HL-60 (cell line): ENCODE results near the gene PITPNM3.

ENCODE experiments used
- CTCF ChIP-seq: IDR thresholded peaks from one replicate; pipeline ENCODE4 v1.5.1; 2011; ENCODE audit warnings: low read length, control low read depth, inconsistent platforms; ENCODE audit not compliant: insufficient read depth
- GABPA ChIP-seq: IDR thresholded peaks from 2 replicates; pipeline ENCODE4 v1.6.1; 2012; ENCODE audit warnings: low read depth
- POLR2AphosphoS5 ChIP-seq: IDR thresholded peaks from 2 replicates; pipeline ENCODE4 v1.6.1; 2012; ENCODE audit warnings: low read depth
- REST ChIP-seq: IDR thresholded peaks from 2 replicates; pipeline ENCODE4 v1.6.1; 2012; ENCODE audit warnings: low read depth; ENCODE audit not compliant: insufficient replicate concordance

- no peak for TF ChIP-seq CTCF
- no peak for TF ChIP-seq POLR2AphosphoS5
- no peak for TF ChIP-seq GABPA
- no peak for TF ChIP-seq REST
These were observed 80.9 kb downstream of the PITPNM3 start for GRCh38 chr17:6475411-6475810.
